NCI-H2227 (cell line): ENCODE data around the gene CAT.

Source experiments
- DNase-seq: peaks from one replicate; lab custom pipeline; 2025; ENCODE audit not compliant: unreplicated experiment; lab: John Stamatoyannopoulos, UW

CAT gene

DNA sequence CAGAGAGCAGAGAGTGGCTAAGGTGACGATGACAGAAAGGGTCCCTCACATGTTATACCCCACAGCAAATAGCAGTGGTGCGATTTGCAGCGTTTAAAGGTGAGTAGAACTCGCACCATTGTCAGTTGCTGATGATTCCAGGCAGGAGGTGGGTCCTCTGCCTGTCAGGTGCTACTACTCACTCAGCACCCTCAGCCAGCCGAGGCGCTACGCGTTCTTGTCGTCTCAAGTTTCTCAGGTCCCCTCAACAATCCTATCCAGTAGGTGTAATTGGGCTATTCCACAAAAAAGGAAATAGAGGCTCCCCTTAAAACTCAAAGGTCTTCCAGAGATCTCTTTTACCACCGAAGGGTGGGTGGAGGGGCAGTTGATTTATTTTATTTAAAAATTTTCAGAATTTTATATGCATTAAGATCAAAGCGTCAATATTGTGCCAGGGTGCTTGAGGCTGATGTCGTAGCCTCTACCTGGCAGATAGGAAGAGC, 56.5 kb downstream of the CAT start:
- no peak for DNase-seq

DNA sequence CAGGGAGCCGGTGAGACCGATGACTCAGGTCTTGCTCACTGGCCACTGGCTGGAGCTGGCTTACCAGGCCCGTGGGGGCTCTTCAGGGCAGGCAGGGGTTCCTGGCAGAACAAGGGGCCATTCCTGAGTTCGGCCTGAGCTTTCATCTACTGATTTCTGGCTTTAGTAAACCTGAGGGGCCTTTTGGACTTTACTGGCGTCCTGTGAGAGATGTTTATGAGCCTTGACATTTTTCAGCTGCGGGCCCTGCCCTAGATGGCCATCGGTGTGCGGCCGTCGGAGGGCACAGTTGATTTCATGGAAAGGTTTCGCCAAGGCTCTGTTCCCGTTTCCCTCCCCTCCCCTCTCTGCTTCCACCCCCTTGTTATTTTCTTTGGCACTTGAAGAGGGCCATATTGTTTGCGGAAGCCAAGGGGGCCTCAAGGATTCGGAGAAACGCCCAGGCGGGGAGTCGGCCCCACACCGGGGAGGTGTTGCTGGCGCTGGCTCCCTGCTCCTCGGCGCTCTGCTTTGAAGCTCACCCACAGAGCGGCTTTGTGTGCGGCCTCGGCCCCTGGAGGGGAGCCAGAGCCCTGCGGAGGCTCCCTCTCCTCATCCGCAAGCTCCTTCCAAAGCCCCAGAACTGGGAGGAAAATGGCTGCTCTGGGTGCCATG, 57.1 kb downstream of the CAT start:
- DNase-seq, result no peak

DNA sequence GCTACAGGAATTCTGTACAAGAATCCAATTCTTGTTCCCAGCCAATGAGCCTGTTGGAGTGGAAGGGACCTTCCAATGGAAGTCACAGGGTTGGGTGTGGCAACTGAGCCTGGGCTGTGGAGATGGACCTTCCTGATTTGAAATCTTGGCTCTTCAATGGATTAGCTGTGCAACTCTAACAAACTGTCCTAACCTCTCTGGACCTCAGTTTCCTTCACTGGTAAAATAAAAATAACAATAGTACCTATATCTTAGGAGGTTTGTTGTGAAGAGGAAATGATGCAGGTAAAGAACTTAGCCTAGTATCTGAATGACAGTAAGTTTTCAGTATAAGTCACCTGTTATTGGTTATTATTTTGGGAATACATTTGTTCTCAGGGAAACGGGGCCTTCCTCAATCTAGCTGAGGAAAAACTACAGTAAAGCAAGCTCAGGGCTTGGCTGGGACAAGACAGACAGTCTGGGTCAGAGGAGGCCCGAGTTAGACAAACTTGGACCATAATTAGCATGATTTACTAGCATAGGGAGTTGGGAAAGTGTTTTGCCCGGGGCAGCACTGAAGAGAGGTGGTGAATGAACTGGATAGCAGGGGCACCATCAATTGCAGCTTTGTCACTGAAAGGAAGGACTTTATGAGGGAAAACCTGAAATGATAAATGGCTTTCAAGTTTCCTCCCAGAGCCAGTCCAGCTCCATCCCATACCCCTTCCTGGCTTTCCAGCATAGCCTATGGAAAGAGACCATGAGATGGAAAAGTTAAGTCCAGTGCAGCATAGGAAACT, 61.2 kb downstream of the CAT start:
- DNase-seq, result no peak

DNA sequence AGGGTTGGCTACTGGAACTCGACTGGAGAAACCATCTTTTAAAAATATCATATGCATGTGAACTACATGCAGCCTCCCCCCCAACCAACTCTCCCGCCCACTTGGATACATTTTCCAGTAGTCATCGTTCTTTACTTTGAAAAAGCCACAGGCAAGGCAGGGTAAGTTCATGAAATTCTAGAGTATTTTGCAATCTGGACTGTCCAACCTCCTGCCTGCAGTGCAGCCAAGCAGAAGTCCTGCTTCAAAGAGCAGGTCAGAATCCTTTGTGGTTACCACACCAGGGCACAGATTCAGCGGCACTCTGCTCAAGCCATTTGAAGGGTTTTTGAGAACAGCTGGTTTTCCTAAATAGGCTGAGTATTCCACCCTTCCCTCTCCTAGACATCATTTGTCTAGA, 62.8 kb downstream of the CAT start:
- DNase-seq, result no peak

DNA sequence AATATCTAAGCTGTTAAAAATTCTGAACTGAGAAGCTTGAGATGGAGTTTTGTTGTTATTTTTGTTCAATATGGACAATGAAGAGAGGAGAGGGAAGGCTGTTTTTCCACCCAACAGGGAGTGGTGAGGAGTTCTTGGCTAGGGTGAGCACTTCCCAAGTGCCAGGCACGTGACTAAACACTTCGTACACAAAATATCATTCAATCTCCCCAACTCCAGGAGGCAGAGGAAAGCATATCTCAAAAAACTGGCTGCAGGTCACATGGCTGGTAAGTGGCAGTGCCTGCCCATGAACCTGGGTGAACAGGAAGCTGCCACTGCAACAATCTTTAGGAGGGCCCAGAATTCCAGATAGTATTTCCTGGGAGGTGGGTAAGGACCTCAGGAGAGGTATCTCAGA, 63.2 kb downstream of the CAT start:
- no peak for DNase-seq

DNA sequence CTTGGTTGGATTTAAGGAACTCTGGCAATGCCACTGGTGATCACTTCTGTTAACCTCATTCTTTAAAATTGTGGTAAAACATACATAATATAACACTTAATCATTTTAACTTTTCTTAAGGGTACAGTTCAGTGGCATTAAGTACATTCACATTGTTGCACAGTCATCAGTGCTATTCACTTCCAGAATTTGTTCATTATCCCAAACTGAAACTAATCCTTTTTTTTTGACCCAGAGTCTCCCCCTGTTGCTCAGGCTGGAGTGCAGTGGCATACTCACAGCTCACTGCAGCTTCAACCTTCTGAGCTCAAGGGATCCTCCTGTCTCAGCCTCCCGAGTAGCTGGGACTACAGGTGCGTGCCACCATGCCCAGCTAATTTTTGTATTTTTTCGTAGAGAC, 64.2 kb downstream of the CAT start:
- DNase-seq, result no peak

DNA sequence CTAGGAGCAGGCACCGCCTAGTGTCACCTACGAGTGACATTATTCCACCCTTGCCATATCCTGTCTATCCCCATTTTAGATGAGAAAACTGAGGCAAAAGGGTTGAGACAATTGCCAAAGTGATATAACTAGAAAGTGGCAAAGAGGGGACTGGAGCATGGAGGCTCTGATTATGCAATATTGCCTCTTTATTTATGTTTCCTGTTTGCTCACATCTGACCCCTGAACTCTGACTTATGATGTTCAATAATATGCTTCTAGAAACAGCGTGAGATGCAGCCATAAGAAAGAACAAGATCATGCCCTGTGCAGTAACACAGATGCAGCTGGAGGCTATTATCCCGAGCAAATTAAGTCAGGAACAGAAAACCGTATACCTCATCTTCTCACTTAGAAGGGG, 67.1 kb downstream of the CAT start:
- DNase-seq, result peak; percentile 35

DNA sequence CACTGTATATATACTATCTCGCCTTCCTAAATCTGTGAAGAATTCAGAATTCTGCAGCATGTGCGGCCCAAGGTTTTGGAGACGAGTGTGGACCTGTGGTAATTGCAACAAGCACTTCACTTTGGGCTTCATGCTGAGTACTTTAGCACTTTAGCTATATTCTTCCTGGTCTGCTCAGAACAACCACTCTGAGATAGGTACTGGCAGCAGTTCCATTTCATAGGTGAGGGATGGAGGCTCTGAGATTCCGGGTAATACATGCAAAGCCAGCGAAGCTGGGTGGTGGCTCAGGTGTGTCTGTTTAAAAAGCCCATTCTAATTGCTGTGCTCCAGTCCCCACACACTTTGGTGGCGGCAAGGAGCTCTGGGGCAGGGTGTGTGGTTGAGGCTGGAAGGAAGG, 68.4 kb downstream of the CAT start:
- DNase-seq, result no peak

DNA sequence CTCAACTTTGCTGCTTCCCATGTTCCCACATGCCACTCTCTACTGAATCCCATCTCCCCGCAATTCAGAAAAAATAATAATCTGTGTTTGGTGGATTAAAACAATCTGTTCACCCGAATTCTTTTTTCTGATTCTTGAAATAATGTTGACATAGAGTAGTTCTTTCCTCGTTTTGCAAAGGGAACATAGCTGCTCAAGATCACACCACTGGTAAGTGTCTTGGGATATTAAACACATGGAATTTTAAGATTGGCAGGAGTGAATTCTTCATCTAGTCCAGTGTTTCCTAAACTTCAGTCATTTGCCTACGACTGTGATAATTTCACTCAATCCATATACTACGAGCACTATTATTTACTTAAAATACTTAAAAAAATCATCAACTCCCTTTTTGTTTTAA, 68.9 kb downstream of the CAT start:
- no peak for DNase-seq

DNA sequence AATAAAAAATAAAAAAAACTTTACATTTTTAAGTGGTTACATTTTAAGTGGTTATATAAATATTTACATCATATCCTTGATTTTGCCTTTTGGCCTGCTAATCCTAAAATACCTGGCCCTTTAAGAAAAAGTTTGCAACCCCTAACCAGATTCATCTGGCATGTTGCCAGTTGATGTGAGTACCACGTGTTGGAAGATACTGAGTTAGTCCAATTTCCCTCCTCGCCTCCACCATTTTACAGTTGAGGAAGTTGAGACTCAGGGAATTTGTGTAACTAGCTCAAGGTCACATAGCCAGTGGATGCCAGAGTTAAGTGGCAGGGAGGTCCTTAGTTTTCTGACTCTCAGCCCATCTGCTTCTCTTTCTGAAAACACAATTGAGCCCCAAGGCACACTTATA, 69.8 kb downstream of the CAT start:
- DNase-seq, result peak; percentile 23

DNA sequence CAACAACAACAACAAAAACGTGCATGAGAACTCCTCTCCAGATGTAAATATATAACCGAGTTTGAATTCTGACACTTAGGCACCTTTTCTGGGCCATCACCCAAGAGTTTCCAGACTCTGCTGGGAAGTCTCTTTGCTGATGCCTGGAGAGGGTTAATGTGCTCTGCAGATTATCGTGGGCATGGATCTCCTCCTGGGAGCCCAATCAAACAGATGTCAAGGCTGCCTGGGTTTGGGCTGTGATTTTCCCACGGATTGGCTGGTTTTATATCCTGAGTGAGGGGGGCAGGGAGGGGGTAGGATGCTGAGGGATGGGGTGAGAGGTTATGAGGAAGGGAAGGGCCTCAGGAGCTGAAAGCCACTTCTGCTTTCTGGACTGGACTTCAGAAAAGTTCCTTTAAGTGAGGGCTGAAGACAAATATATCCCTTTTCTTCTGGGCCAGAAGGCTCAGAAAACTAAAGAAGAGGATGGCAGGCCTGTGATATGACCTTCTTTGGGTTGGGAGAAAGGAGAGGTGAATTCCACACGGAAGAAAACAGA, 70.7 kb downstream of the CAT start:
- DNase-seq, result peak; percentile 28

DNA sequence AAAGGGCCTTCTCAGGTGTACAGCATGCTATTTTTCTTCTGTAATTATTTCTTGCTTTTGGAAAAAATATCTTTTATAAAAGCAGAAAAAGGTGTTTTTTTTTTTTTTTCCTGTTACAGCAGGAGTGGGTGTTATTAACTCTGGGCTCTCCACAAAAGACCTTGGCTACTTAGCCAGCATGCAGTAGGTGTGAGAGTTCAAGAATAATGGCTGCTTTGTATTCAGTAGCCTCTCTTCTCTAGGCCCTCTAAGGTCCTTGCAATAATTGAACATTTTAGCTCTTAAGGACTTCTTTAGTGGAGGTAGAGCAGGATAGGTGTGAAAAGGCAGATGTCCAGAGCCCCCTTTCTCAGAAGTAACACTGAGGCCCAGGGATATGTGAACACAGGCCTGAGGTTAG, 71.5 kb downstream of the CAT start:
- DNase-seq, result peak; percentile 80

DNA sequence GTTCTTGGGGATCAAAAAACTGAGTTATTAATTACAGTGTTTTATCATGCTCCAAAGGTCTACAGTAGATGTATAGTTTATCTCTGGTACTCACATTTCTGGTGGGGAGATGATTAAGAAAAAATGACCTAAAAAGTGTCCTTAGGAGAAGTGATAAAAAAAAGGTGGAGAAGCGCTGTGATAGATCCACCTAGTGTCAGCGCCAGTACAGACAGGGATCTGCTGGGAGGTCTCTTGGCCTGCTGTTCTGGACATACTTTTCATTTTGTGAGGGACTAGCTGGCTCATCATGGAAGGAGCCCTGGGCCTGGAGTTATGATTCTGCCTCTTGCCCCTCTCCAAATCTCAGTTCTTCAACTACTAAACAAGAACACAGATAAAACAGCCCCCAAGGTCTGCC, 71.9 kb downstream of the CAT start:
- DNase-seq, result no peak

DNA sequence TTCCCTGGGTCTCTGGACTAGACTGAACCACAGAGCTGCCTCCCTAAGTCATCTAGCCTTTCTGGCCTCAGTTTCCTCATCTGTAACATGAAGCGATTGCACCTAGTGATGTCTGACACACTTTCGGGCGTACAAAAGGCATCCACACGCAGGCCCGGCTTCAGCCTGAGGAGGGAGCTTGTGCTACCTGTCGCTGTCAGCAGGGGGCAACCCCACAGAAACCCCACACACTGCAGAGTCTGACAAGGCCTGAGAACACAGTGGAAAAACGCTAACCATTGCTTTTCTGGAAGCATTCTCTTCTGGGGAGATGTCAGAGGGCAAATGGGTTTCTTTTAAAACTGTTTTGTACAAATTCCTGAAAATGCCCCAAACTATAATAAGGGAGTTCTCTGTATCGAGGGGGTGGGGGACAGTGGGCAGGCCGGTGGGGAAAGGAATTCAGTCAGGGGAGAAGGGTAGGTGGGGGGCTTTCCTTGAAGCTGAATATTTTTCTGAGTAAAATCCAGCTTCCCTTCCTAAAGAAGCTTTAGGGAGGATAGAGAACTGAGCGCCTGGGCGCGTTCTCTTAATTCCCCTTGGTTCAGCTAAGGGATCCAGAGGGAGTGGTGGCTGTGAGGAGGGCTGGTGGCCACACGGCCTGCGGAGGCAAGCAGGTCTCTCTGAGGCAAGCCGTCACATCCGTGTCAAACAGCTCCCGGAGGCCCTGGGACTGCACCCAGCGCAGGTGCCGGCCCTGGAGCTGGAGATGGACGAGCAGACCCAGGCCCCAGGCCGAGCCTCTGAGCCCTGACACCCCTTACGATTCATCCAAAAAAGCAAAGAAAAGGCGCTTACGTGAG, 74.3 kb downstream of the CAT start:
- DNase-seq, result peak; percentile 7

DNA sequence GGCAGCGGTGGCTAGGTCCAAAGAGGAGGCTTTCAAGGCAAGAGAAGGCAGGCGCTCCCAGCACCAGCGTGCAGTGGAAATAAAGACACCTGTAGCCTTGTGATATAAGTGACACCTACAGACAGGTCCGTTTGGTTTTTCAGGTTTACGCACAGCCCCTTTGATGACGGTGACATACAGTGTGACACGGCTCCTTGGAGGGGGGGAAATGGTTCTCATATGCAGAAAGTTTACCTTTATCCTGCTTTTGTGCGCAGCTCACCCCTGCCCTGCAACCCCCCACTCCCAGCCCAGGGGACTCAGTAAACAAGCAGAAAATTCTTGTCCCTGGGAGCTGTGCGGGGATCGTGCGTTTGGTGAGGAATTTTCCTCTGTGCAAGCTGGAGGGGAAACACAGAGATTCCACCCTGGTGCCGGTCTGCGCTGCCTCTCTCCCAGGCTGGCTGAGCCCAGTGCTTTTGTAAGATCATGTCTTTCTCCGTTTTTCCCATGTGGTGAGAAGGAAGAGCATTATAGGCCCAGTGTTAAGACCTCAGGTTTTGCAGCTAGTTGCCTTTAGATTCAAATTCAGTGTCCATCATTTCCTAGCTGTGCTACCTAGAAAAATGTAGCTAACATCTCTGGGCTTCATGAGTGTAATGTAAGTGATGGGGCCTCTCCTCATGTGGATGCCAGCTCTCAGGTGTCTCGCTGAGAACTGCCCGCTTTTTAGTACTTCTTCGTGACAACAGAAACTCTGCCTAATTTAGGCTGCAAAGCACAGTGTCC, 75.1 kb downstream of the CAT start, which contains the start of gene ELF5:
ELF5 (minus strand) TSS at position 113 of the 768 bp plus-strand sequence. CDS start 8,045 bp downstream, outside the sequence.
- DNase-seq, result no peak

DNA sequence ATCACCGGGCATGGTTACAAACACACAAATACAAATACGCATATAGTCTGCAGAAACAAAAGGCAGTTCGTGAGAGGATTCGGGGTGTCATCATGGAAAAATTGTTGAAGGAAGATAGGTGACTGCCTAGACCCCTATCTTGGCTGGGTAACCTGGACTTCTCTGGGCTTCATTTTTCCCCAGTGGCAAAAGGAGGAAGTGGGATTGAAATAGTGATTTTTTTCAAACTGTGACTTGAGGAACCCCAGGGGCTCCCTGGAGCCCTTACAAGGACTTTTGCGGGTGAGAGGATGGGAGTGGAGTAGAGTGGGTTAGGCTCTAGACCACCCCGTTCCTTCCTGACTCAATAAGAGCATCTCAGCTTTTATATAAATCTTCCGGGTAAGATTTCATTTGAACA, 75.9 kb downstream of the CAT start:
- DNase-seq, result no peak

DNA sequence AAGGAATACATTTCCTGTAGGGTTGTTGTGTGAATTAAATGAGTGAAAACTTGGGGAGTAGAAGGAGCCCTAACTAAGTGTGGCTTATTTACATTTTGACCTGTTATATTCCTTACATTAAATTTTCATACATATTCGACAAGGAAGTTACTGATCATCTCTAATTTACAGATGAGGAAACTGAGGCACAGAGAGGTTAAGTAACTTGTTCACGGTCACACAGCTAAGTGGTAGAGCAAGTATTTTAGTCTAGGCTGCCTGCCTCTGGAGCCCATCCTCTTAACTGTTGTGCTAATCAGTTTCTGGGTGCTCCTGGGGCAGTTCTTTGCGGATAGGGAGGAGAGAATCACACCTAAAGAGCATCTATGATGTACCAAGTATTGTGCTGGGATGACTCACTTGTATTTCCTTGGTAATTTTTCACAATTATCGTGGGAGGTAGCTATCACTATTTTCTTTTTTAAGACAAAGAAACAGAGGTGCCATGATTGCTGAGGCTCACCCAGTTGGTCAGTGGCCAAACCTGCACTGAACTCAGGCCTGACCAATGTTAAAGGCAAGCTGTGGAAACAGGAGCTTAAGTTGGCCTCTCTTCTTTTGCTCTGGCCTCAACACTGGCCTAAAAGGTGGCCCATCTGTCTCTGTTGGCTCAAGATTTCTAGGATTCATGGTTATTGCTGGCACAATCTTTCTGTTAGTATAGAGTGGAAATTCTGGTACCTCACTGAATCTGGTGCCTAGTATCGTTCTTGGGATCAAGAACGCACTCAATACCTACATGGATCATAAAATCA, 77.7 kb downstream of the CAT start:
- no peak for DNase-seq

DNA sequence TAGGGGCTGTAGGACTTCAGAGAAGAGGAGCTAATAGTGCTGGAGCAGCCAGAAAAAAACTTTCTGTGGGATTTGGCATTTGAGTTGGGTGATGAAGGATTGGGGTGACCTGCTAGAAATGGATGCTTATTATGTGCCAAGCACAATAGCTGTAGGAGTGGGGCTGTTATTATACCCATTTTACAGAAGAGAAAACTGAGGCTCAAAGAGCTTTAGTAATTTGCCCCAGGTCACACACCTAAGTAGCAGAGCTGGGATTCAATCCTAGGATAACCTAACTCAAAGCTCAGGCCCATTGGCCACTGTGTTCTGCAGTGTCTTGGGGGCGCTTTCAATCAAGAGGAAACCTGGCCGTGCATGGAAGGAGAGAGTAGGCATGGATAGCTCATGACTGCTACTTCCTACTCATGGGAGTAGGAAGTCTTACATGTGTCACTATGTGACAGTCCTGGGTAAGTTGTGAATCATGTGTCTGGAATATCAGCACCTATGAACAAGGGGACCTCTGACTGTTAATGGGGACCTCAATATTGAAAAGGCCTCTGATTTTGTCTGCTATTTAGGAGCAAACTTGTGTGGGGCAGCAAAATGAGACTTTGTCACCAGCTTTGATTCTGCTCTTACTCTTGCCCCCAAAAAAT, 81.0 kb downstream of the CAT start:
- DNase-seq, result no peak

DNA sequence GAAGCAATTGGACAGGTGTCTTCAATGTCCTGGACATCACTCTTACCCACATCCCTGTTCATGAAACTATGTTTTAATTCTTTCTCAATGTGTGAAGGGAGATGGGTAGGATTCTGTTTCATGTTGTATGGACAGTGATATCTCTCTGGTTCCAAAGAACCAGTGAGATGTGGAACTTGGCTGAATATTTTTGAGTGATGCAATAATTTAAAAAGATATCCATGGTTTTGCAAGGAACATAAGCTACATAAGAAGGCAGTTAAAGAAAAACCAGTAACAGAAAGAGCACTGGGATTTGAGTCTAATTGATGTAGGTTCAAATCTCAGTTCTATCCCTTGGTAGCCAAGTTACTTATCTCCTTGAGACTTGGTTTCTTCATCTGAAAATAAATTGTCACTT, 82.5 kb downstream of the CAT start:
- no peak for DNase-seq
